Astrocyte of the cerebellum (primary cell): ENCODE measurements around the gene DLX4.

Experiments
- DNase-seq: peaks from one replicate; pipeline ENCODE4 v3.0.0-alpha.2; 2011; ENCODE audit warnings: low read depth
- H3K4me3 ChIP-seq: 2 replicates; pipeline ENCODE4 v1.5.1; 2011; ENCODE audit warnings: mild to moderate bottlenecking, low read depth, low read length, moderate library complexity
- in situ Hi-C: cut with HindIII; loops from 2 replicates; pipeline ENCODE4 v1.10.0; 2017; ENCODE audit warnings: low sequenced_read_pairs
- TF ChIP-seq, protein P1 (sequence below): IDR thresholded peaks from 2 replicates; pipeline ENCODE4 v1.5.1; 2012; ENCODE audit warnings: low read length, low read depth, moderate library complexity, mild to moderate bottlenecking; ENCODE audit errors: missing control alignments

Gene DLX4

DNA sequence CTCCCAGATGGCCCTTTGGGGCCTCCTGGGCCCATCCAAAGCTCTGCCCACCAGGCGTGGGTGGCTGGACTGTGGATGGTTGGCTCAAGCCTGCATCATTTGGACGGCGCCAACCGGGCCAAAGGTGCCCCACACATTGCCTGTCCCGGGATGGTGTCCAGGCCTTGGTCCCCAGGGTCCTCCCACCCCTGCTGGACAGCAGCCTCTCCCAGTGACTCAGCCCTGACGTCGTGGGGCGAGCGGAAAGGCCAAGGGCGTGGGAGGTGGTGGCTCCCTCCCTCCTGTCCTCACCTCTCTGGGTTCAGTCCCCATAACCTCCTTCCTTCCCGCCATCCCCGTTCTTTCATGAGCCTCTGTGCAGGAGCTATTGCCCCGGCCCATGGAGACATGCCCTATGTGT, 42.1 kb upstream of the DLX4 start:
- TF ChIP-seq, protein P1, sequence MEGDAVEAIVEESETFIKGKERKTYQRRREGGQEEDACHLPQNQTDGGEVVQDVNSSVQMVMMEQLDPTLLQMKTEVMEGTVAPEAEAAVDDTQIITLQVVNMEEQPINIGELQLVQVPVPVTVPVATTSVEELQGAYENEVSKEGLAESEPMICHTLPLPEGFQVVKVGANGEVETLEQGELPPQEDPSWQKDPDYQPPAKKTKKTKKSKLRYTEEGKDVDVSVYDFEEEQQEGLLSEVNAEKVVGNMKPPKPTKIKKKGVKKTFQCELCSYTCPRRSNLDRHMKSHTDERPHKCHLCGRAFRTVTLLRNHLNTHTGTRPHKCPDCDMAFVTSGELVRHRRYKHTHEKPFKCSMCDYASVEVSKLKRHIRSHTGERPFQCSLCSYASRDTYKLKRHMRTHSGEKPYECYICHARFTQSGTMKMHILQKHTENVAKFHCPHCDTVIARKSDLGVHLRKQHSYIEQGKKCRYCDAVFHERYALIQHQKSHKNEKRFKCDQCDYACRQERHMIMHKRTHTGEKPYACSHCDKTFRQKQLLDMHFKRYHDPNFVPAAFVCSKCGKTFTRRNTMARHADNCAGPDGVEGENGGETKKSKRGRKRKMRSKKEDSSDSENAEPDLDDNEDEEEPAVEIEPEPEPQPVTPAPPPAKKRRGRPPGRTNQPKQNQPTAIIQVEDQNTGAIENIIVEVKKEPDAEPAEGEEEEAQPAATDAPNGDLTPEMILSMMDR = no peak

DNA sequence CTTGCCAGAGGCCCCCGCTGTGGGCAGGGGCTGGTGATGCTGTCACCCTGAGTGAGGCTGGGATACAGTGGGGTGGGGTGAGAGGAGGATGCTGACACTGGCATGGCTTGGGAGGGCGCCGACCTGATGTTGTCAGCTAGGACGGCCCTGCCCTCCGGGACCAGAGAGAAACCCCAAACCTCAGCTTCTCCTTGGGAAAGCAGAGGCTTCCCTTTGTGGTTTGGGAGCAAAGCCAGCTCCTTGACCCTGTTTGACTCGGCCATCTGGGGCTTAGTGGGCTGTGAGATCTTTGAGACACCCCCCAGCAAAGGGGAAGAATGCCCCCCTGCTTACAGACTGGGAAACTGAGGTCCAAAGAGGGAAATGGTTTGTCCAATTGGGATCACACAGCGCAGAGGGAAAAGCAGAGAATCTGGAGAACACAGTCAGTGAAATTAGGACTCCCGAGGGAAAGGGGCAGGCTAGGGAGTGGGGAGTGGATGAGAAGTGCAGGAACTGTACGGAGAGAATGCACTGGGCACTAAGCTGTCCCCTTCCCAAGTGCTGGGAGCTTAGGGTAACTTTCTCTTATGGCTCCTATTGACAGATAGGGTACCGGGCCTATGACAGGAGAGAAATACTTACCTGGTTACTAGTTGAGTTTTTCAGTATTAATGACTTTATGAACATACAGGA, 40.7 kb upstream of the DLX4 start:
- in situ Hi-C loops = no loop called here
- TF ChIP-seq, protein P1 = no peak
- DNase-seq = no peak
- H3K4me3 ChIP-seq = no peak overlapping the region

More for the DNA sequence above, 42.1 kb upstream of the DLX4 start:
- no peak for DNase-seq
- no peak overlapping the region for H3K4me3 ChIP-seq
- in situ Hi-C loops = no loop called here

DNA sequence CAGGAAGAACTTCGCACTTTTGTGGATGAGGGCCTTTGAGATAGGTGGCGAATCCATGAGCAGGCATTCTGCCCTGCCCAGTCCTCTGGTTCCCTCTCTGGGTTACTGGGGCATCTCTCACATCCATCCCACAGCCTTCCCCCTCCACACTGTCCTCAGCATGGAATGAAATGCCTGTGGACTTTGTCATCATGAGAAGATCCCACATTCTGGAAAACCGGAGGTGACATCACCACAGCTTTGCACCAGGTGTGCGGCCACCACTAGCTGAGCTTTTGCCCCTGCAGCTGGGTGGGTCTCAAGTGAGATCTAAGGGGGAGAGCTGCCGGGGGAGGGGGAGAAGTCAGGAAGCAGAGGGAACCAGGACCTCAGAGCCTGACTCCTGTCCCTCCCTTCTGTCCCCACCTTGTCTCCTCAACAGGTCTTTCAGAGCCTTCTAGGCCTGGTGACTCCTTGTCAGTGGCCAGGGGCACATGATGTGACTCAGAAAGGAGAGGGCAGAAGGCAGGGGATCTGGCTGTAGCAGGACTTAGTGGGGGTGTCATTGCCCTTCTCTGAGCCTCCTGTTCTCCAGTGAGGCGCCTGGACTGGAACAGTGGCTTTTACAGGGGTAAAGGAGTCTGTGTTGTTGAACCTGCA, 40.0 kb upstream of the DLX4 start:
- TF ChIP-seq, protein P1 = no peak
- H3K4me3 ChIP-seq = no peak overlapping the region
- in situ Hi-C loops = no loop called here
- no peak for DNase-seq

DNA sequence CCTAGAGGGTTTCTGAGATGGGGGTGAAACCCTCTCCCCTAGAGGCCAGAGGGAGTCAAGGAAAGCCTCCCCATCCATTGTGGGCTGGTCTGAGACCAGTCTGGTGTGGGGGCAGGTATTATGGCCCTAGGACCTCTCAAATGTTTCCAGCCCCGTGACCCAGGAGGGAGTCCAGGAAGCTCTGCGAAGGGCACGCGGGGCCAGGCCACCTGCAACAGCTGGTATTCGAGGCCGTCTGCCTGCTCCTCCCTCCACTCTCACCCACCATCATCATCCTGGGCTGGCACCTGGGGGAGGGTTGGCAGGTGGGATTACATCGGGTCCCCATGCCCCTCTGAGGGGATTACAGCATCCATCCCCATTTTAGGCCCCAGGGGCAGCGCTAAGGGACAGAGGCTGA, 38.1 kb upstream of the DLX4 start:
- in situ Hi-C loops = no loop called here
- H3K4me3 ChIP-seq = no peak overlapping the region
- TF ChIP-seq, protein P1 = no peak
- DNase-seq = no peak

DNA sequence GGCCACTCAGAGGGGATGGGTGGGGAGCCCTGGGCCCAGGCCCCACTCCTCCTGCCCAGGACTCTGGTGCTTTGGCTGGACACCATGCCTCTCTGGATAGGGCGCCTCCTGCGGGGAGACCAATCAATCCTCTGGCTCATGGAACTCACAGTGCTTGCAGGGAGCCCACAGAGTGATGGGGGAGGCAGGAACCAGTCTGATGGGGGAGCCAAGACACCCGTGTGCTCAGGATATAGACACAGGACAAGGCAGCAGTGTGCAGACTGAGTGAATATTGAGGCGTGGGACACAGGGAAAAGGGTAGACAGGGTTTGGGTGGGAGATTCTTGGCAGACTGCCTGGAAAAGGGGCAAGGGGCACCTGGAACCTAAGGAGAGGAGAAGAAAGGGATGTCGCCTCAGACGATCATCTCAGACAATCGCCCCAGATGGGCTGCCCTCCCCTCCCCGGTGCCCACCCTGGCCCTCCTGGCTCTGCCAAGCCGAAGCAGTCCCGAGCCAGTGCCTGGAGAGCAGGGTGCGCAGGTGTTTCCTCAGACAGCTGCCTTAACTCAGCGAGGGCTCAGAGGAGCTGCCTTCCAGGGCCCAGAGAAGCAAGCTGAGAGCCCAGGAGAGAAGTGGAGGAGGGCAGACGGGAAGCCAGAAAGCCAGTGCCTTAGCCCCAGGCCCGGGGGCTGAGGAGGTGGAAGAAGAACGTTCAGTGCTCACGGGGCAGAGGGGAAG, 37.4 kb upstream of the DLX4 start:
- in situ Hi-C loops = no loop called here
- TF ChIP-seq, protein P1 = no peak
- no peak overlapping the region for H3K4me3 ChIP-seq
- DNase-seq = no peak

DNA sequence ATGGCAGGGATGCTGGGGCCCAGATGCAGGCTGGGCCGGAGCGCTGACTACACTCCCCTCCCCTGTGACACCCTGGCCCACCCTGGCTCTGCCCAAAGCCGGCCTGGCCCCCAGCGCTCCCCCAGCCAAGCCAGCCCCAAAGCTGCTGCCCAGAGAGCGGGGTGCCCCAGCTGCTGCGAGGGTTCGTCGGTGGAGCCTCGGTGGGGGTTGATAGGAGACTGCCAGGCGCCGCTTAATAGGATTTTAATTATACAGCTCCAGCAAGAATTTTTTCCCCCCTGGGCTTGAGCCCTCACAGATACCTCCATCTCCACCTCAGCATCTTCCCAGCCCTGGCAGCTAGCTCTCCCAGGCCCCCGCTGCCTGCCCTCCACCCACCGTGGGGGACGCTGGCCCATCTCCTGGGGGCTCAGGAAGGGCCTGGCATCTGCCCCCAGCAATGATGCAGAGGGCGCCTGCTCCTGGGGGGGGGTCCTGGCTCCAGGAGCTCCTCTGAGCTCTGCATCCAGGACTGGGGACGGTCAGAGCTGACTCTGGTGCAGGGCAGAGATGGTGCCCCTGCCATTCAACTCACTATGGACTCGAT, 36.8 kb upstream of the DLX4 start:
- TF ChIP-seq, protein P1 = no peak
- in situ Hi-C loops = no loop called here
- H3K4me3 ChIP-seq = no peak overlapping the region

More for the DNA sequence above, 36.8 kb upstream of the DLX4 start:
- DNase-seq = no peak
